MM.1S (cell line): Measurements from ENCODE around the gene SLC22A17.

Experiments used
- CTCF ChIP-seq: fragments of 300-600 bp; sonication (generic); IDR thresholded peaks from 2 replicates; pipeline ENCODE4 v1.5.1; 2016; ENCODE audit warnings: antibody characterized with exemption, low read length, mixed read lengths
- EZH2 ChIP-seq: fragments of 300-600 bp; sonication (generic); optimal IDR thresholded peaks from 2 replicates; pipeline ENCODE3; 2017; ENCODE audit warnings: low read depth, mild to moderate bottlenecking, antibody characterized with exemption, low read length, mixed read lengths

GRCh38 chr14:23339506-23340268 lies 13.0 kb downstream of the SLC22A17 start:
- TF ChIP-seq CTCF = no peak
- no peak for TF ChIP-seq EZH2
